ENCODE data around the gene B3GNT8. TPM values are rescaled to one million over a fixed set of nuclear protein-coding genes. Genes with fewer than 3 reads are reported as not detected.

B3GNT8 gene
- total RNA-seq, 1 donor from 2014 or later: not detected

GRCh38 chr19:41416194-41416674 is 10.9 kb downstream of the B3GNT8 start:
- H3K36me3 Mint-ChIP-seq: peaks cover 4% of the 10 kb centered on the region
- H3K4me3 ChIP-seq: no peak overlapping the region
- H3K9me3 ChIP-seq (ENCODE audit: low read depth): no peaks in the 10 kb centered on the region
- H3K4me3 Mint-ChIP-seq: no peak overlapping the region
- no peak overlapping the region for H3K27ac Mint-ChIP-seq
- H3K4me1 Mint-ChIP-seq: no peaks in the 10 kb centered on the region
- H3K36me3 ChIP-seq: no peaks in the 10 kb centered on the region
- no peaks in the 10 kb centered on the region for H3F3A ChIP-seq (ENCODE audit: low read depth)
- no peak overlapping the region for H2AFZ ChIP-seq (replicated peaks)
- no peaks in the 10 kb centered on the region for H3K79me2 ChIP-seq (ENCODE audit: low read depth)
- H3K27me3 ChIP-seq: no peaks in the 10 kb centered on the region
- no peak overlapping the region for H3K9ac ChIP-seq
- TF ChIP-seq, protein P1, sequence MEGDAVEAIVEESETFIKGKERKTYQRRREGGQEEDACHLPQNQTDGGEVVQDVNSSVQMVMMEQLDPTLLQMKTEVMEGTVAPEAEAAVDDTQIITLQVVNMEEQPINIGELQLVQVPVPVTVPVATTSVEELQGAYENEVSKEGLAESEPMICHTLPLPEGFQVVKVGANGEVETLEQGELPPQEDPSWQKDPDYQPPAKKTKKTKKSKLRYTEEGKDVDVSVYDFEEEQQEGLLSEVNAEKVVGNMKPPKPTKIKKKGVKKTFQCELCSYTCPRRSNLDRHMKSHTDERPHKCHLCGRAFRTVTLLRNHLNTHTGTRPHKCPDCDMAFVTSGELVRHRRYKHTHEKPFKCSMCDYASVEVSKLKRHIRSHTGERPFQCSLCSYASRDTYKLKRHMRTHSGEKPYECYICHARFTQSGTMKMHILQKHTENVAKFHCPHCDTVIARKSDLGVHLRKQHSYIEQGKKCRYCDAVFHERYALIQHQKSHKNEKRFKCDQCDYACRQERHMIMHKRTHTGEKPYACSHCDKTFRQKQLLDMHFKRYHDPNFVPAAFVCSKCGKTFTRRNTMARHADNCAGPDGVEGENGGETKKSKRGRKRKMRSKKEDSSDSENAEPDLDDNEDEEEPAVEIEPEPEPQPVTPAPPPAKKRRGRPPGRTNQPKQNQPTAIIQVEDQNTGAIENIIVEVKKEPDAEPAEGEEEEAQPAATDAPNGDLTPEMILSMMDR (IDR thresholded peaks at IDR 0.05): no peak
- no peak for TF ChIP-seq EZH2phosphoT487 (IDR thresholded peaks at IDR 0.05)
- TF ChIP-seq EZH2 (IDR thresholded peaks at IDR 0.05): no peak
- no peak overlapping the region for H3K4me2 ChIP-seq
- H3K4me1 ChIP-seq: no peaks in the 10 kb centered on the region
- no peaks in the 10 kb centered on the region for H4K20me1 ChIP-seq (ENCODE audit: low read depth)
- DNase-seq (ENCODE audit: low spot score): no peak
- H3K27ac ChIP-seq: no peak overlapping the region
- no peaks in the 10 kb centered on the region for H3K9me3 Mint-ChIP-seq
- H3K27me3 Mint-ChIP-seq (ENCODE audit: insufficient read depth, low read depth): no peaks in the 10 kb centered on the region

DNA sequence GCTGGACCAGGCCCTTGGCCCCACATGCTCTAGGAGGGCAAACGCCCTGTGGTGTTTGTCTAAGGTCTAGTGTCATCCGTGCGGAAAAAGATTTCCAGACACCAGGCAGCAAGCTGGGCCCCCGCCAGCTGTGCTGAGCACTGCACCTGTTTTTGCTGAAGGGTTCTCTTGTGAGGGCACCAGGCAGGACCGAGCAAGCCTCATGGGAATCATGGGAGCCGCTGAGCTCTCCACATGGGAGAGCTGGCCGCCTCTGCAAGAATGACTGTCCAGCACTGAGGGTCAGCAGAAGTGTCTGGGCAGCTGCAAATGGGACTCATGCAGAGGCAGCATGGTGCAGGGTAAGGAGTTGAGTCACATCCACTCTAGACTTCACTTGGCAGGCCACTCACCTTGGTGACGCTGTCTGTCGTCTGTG is 12.0 kb downstream of the B3GNT8 start:
- no peaks in the 10 kb centered on the region for H3K36me3 ChIP-seq
- H3K9me3 ChIP-seq (ENCODE audit: low read depth): no peaks in the 10 kb centered on the region
- Mint-ChIP-seq H3K9me3 (no peaks in the 10 kb centered on the region), H3K4me1 (no peaks in the 10 kb centered on the region), H3K27ac (no peak overlapping the region), H3K27me3 (ENCODE audit: insufficient read depth, low read depth) (no peaks in the 10 kb centered on the region), H3K36me3 (peaks cover 4% of the 10 kb centered on the region), H3K4me3 (no peak overlapping the region)
- H3K27ac ChIP-seq: no peak overlapping the region
- H3K4me1 ChIP-seq: no peaks in the 10 kb centered on the region
- no peak overlapping the region for H3K4me3 ChIP-seq
- H3F3A ChIP-seq (ENCODE audit: low read depth): no peaks in the 10 kb centered on the region
- DNase-seq (ENCODE audit: low spot score): no peak
- H3K4me2 ChIP-seq: no peak overlapping the region
- H3K79me2 ChIP-seq (ENCODE audit: low read depth): no peaks in the 10 kb centered on the region
- H3K9ac ChIP-seq: no peak overlapping the region
- H4K20me1 ChIP-seq (ENCODE audit: low read depth): no peaks in the 10 kb centered on the region
- no peaks in the 10 kb centered on the region for H3K27me3 ChIP-seq
- H2AFZ ChIP-seq (replicated peaks): no peak overlapping the region
- no peak for TF ChIP-seq EZH2phosphoT487 (IDR thresholded peaks at IDR 0.05)

DNA sequence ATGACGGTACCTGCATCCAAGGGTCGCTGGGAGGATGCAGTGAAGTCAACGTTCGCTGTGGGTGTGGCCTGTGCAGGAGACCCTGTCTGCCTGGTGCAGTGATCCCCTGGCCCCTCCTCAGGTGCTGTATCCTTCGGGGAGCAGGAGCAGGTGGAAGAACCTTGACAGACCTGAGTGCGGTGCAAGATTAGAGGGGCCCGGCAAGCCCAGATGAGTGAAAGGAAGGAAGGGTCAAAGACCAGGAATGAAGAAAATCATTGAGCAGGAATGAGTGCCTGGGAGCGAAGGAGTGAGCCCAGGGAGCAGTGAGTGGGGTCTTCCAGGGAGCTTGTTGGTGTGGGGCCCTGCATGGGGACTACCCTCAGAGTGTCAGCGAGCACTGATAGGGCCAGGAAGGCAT is 12.7 kb downstream of the B3GNT8 start:
- H3K4me1 Mint-ChIP-seq: peaks cover under 1% of the 10 kb centered on the region
- Histone ChIP-seq H3K9ac (no peak overlapping the region), H3K27me3 (no peaks in the 10 kb centered on the region), H3K79me2 (ENCODE audit: low read depth) (no peaks in the 10 kb centered on the region), H3F3A (ENCODE audit: low read depth) (no peaks in the 10 kb centered on the region), H3K9me3 (ENCODE audit: low read depth) (no peaks in the 10 kb centered on the region), H3K4me2 (no peak overlapping the region), H2AFZ (replicated peaks) (no peak overlapping the region), H3K4me3 (no peak overlapping the region), H4K20me1 (ENCODE audit: low read depth) (no peaks in the 10 kb centered on the region), H3K4me1 (no peaks in the 10 kb centered on the region), H3K27ac (no peak overlapping the region), H3K36me3 (no peaks in the 10 kb centered on the region)
- no peaks in the 10 kb centered on the region for H3K9me3 Mint-ChIP-seq
- H3K27me3 Mint-ChIP-seq (ENCODE audit: insufficient read depth, low read depth): no peaks in the 10 kb centered on the region
- H3K36me3 Mint-ChIP-seq: peaks cover 6% of the 10 kb centered on the region
- no peak overlapping the region for H3K4me3 Mint-ChIP-seq
- DNase-seq (ENCODE audit: low spot score): no peak
- TF ChIP-seq EZH2phosphoT487 (IDR thresholded peaks at IDR 0.05) (no peak), EZH2 (IDR thresholded peaks at IDR 0.05) (no peak)
- H3K27ac Mint-ChIP-seq: peak overlapping the region; percentile 88

DNA sequence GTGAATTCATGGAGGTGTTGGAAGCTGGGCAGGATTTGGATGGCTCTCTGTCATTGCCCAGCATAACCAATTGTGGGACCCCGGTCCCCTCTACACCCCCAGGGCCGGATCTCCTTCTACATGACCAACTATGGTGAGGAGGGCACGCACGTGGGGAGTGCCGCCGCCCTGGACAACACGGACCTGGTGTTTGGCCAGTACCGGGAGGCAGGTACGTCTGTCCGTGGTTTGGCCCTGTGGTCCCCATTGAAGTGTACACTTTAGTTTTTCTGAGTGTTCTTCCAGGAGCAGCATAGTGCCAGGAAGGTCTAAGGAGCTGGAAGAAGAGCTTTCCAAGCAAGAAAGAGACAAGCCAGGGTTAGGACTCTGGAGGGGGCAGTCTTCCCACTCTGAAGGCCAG is 13.2 kb downstream of the B3GNT8 start:
- Histone ChIP-seq H3K9me3 (ENCODE audit: low read depth) (no peaks in the 10 kb centered on the region), H3K27me3 (no peaks in the 10 kb centered on the region), H3F3A (ENCODE audit: low read depth) (no peaks in the 10 kb centered on the region), H3K36me3 (no peaks in the 10 kb centered on the region), H3K4me2 (no peak overlapping the region), H4K20me1 (ENCODE audit: low read depth) (no peaks in the 10 kb centered on the region), H3K4me1 (no peaks in the 10 kb centered on the region), H3K9ac (no peak overlapping the region), H3K4me3 (no peak overlapping the region), H3K27ac (no peak overlapping the region), H2AFZ (replicated peaks) (no peak overlapping the region), H3K79me2 (ENCODE audit: low read depth) (no peaks in the 10 kb centered on the region)
- TF ChIP-seq EZH2phosphoT487 (IDR thresholded peaks at IDR 0.05) (no peak), EZH2 (IDR thresholded peaks at IDR 0.05) (no peak)
- TF ChIP-seq, protein P1 (IDR thresholded peaks at IDR 0.05): no peak
- Mint-ChIP-seq H3K27me3 (ENCODE audit: insufficient read depth, low read depth) (no peaks in the 10 kb centered on the region), H3K9me3 (no peaks in the 10 kb centered on the region), H3K4me1 (peaks cover 4% of the 10 kb centered on the region), H3K4me3 (no peak overlapping the region), H3K27ac (no peak overlapping the region), H3K36me3 (peaks cover 6% of the 10 kb centered on the region)
- no peak for DNase-seq (ENCODE audit: low spot score)

Measured in neural progenitor cell (in vitro differentiated cells).